Activated naive CD4-positive, alpha-beta T cell treated with anti-CD3 and anti-CD28 coated beads, Interleukin-2, amount 50 U/mL, for 16 hours (primary cell): Measurements from ENCODE around the gene L3MBTL1.
A peak's percentile ranks its signal among the peaks of the same experiment; 100 is the strongest.

ENCODE experiments used
- DNase-seq: peaks from one replicate; pipeline ENCODE4 v3.0.0-alpha.2; 2020

Gene L3MBTL1

DNA sequence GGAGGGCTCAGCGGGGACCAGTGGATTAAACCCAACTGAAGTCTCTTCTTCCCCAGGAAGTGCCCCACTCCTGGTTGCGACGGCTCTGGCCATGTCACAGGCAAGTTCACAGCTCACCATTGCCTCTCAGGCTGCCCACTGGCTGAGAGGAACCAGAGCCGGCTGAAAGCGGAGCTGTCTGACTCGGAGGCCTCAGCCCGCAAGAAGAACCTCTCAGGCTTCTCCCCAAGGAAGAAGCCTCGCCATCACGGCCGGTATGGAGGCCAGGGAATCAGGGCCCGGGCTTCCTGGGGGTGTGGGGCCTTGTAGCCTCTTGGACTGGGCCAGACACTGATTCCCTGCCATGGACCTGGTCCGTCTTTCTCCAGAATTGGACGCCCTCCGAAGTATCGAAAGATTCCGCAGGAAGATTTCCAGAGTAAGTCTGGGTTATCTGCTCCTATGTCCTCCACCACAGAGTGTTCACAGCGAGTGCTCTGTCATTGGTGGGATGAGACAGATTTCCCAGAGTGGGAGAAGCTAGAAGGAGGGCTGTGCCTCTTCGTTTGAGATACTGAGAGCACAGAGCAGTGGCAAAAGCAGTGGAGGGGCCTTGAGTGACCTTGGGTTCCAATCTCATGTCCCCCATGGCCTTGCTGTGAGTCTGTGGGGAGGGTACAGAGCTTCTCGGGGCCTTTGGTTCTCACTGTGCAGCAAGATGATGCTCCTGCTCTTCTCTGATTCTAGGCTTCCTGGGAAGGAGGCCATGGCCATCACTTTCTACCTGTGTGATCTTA is 28.7 kb downstream of the L3MBTL1 start:
- DNase-seq, result no peak

DNA sequence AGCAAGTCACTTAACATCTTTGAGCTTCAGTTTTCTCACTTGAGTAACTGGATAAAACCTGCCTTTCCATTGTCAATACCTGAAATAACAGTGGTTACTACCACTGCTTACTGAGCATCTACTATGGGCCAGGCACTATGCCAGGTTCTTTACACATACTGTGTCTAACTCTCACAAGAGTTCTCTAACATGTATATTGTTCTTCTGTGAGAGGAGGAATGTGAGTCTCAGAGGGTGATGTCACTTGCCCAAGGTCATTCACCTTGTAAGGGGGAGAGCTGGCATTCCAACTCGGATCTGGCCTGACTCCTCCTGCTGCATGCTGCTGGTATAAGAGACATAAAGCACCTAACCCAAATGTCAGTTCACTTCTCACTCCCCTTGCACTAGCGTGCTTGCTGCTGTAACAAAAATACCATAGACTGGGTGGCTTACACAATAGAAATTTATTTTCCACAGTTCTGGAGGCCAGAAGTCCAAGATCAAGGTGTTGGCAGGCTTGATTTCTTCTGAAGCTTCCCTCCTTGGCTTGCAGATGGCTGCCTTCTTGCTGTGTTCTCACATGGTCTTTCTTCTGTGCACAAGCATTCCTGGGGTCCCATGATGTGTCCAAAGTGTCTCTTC is 29.4 kb downstream of the L3MBTL1 start:
- DNase-seq, result no peak

DNA sequence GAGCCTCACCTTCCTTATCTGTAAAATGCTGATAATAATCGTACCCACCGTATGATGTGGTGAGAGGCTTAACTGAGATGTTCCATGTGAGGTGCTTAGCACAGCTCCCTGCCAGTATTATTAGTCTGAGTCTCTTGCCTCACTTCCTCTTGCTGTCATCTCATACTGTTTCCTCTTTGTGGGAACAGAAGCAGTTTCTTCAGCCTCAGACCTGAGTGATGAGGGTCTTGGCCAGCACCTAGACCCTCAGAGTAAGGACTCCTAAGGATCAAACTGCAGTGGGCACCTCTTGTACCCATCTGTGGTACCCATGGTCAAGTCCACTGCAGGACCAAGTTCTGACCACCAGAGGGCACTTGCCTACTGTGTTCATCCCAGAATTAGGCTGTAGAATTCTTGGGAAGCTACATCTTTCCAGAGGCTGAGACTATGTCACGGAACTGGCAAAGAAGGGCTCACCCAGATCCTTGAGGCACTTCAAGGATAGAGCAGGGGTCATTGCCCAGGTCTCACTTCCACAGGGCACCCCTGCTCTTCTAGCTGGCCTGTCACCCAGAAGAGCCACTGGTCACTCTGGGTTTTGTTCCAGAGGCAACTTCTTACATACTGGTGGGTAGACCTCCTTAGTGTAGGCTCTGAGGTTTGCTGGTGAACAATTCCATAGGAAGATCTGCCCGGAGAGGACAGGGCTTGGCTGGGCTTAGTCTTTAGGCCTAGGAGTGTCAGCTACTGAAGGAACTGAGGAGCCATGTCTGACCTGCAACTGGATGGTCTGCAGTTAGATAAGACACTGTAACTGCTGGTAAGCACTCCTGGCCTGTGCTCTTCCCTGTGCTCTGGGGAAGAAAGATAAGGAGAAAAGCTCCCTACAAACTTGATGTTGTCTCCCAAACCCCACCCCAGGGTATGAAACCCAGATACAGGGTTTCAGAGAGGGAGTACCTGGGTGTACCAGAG is 30.7 kb downstream of the L3MBTL1 start:
- peak; percentile 48 for DNase-seq

DNA sequence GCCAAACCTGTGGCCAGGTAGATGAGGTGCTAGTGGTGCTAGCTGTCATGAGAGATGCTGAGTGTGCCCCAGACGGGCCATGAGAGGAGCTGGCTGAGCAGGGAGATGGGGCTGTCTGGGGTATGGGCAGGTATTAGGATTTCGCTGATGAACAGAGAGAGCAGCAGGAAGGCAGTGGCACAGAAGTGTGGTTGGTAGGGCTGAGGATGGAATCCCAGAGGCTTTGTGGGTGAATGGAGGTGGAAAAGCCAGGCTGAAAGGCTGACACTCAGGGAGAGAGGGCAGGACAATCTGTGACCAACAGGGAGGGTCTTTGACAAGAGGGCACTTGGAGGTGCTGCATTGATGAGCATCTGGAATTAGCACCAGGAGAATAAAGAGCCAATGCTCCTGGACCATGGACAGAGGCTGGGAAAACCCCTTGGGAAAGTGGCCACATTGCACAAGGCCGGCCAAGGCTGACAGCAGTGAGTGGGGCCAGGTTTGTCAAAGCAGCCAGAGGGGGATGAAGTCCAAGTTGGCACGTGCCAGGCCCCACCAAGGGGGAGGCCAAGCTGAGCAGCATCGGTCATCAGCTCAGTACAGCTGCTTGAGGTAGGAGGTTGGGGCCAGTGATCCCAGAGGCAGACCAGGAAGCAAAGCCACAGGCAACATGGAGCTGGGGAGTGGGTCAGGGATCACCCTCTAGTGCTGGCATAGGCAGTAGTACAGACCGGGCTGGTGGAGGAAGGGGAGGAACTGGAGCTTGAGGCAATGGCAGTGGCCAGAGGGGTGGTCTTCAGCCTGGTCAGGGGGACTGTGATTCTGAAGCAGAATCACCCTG is 31.6 kb downstream of the L3MBTL1 start:
- DNase-seq, result no peak

DNA sequence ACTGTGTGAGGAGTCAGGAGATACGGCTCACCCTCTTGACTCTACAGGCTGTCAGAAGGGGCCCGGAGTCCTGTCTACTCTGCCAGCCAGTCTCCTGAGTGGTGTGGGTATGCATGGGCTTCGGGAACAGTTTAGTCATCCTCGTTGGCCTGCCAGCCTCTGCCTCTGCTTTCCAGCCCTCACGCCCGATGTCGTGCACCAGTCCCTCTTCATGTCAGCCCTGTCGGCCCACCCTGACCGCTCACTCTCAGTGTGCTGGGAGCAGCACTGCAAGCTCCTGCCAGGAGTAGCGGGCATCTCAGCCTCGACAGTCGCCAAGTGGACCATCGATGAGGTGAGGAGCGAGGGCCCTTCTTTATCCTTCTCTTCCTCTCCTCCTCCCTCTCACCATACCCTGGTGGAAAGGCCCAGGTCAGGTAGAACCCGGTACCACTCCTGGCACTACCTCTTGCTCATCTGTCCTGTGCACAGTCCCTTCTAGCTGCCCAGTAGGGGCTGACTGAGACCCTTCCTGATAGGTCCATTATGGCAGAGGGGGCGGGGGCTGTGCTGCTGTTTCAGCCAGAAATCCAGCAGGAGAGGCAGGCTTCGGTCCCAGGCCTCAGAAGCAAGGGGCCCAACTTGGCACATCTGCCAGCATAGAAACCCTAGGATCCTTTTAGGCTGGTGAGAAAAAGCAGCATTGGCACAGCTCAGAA is 32.6 kb downstream of the L3MBTL1 start:
- DNase-seq, result no peak

DNA sequence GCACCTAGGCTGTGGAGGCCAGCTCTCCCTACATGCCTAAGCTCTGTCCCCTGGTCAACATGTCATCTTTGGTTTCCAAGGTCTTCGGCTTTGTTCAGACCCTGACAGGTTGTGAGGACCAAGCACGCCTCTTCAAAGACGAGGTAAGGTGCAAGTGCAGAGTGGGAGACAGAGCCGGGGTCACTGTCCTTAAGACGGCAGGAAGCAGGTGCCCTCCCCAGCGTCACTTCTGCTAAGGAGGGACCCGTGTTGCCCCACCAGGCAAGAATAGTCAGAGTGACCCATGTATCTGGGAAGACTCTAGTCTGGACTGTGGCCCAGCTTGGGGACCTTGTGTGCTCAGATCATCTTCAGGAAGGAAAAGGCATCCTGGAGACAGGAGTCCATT is 33.2 kb downstream of the L3MBTL1 start:
- DNase-seq, result no peak

DNA sequence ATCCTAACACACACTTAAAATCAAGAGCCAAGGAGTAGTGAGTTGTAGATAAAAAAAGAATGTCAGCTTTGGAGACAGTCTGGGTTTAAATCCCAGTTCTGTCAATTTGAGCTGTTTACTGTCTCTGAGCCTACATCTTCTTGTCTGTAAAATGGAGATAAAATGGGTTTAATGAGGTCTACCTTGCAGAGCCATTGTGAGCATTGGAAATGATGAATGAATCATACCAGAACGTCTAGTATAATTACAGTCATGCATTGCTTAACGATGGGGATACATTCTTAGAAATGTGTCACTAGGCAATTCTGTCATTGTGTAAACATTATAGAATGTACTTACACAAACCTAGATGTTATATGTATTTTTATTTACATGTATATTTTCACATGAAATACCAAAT is 33.7 kb downstream of the L3MBTL1 start:
- DNase-seq, result no peak

DNA sequence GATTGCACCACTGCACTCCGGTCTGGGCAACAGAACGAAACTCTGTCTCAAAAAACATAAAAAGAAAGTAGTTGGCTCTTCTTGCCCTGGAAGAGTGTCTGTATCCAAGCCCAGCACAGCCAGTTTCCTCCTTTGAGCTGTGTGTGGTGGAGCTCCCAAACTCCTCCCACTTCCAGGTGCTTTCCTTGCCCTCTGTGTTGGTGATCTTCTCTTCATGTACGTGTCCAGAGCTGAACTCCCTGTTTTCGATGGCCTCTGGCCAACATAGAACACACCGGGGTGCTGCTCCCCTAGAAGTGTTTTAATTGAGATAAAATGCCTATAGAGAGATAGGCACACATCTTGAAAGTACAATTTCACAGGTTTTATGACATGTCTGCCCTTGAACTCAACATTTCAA is 34.7 kb downstream of the L3MBTL1 start:
- DNase-seq, result no peak

DNA sequence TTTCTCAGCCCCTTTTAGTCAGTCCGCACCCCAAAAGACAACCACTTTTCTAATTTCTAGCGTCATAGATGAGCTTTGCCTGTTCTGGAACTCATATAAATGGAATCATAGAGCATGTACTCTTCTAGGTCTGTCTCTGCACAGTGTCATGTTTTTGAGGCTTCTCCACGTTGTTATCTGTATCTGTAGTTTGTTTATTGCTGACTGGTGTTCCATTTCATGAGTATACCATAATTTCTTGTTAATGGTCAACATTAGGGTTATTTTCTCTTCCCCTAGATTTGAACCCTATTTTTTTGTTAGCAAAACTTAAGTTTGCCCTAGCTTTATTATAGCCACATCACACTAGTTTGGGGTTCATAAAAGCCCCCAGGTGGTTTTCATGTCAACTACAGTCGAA is 35.2 kb downstream of the L3MBTL1 start:
- no peak for DNase-seq

DNA sequence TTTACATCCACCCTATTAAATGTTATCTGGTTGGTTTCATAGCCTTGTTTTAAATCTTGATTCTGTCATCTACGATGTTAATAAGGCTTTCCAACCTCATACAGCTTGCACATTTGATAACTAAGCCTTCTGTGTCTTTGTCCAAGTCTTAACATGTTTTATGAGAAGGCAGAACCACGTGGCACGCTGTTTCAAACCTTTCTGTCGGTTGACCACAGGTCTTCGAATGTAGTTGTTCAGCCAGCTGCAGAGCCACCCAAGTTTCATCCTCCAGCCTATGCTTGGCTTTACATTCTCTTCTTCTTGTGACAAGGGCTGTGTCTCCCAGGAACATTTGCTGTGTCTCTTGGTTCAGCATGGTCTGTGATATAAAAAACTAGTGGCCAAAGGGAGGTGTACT is 35.6 kb downstream of the L3MBTL1 start:
- no peak for DNase-seq

DNA sequence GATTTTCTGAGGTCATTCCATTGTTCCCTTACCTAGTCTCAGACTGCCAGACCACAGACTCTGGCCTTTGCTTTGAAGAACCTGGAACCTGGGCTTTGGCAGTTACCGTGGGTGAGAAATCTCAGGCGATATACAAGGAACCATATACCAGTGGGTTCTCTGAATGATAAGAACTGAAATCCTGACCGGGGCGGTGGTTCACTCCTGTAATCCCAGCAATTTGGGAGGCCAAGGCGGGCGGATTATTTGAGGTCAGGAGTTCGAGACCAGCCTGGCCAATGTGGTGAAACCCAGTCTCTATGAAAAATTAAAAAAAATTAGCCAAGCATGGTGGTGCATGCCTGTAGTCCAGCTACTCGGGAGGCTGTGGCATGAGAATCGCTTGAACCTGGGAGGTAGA is 37.0 kb downstream of the L3MBTL1 start:
- DNase-seq, result no peak

DNA sequence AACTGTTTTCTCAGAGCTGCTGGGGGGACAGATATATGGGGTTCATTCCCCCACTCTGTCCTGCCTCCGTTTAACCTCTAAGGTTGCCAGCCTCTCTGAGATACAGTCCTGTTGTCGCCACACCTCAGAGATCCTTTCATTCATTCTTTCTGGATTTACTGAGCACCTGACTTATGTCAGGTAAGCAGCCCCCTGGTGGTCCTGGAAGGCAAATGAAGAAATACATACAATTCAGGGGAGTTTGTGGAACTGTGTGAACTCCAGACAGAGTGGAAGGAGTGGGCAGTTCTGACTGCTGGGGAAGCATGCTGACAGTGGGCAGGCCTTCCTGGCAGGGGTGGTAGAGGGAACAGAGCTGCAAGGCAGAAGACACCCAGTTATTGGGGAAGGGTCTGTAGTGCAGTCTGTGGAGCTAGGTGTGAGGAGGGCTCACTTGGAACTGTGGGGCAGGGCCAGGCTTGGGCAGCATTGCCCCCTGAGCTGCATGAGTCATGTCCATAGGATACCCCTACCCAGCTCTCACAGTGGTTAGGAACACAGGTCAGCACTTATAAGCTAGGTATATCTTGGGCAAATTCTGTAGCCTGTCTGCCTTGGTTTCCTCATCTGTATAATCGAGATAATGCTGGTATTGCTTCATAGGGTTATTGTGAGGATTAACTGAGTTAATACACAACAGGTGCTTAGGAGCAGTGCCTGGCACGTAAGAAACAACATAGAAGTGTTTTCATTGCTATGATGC is 38.5 kb downstream of the L3MBTL1 start:
- DNase-seq, result no peak

DNA sequence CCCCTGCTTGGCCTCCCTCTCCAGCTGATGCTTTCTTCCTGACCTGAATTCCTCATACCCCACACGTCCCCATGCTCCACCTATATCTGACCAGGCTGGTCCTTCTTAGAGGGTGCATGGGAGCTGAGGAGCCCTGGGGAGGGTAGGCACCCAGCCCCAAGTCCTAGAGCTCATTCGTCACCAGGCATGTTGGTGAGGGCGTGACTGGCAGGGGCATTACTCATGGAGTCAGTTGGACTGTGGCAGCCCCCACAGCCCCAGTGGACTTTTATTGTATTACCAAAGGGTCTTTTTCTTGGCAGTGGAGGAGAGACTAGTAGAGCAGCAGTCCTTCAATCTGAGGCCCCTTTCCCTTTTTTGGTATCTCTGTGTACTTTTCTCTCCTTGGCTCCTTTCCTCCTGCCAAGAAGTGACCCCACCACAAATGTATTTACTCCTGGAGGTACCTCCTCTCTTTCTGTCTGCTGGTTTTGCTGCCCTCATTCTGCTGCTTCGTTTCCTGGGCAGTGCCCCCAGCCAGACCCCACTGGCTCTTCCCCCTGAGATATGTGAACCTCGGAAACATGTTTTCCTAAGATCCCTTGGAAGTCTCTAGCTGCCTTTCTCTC is 40.9 kb downstream of the L3MBTL1 start:
- DNase-seq, result no peak

DNA sequence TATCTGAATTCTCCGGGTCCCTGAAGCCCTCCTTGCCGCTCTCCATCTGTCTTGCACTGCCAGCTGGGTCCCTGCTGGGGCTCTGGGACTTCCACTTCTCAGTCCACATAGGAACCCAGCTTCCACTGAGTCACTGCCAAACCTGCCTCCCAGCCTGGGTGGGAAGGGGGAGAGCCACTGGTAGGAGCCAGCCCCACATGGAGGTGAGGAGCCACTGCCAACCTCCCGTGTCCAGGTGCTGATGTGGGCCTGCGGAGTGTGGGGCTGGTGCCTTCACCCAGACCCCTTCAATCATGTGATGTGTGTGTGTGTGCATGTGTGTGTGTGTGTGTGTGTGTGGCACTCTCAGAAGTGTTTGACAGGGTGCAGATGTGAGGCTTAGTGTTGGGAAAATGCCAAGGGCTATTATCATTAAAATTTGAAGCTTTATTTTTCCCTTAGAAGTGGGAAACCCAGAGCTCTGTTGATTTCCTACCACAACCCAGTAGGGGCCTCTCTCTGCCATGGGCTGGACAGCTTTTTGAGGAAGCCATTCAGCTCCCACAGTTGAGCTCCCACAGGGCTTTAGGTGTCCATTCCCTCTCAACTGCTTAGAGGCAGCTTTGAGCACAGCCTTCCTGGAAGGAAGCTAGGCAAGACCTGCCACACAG is 42.0 kb downstream of the L3MBTL1 start:
- no peak for DNase-seq

DNA sequence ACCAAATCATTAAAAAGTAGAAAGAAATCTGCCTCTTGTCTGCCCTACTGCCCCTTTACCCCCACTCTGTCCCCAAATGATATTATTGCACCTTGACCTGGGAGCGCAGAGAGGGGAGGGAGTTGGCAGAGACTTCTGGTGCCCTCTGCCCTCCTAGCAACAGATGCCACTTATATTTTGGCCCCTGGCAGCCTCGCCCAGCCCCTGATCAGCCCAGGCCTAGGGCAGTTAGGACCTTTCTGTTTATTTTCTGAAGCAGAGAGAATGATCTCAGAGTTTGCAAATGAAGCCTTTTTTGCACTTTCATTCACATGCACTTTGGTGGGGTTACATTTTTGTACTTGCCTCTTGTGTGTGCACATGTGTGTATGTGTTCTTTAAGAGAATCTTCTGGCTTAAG is 43.0 kb downstream of the L3MBTL1 start:
- no peak for DNase-seq

DNA sequence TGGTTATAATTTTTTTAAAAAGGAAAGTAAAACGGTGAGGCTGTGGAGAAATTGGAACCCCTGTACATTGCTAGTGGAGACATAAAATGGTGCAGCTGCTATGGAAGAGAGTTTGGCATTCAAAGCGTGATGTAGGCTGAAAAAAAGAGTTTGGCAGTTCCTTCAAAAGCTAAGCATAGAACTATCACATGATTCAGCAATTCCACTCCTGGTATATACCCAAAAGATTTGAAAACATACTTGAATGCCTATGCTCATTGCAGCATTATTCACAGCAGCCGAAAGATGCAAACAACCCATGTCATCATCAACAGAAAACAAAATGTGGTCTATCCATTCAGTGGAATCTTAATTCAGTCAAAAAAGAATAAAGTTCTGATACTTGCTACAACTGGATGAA is 46.9 kb downstream of the L3MBTL1 start:
- DNase-seq, result no peak

DNA sequence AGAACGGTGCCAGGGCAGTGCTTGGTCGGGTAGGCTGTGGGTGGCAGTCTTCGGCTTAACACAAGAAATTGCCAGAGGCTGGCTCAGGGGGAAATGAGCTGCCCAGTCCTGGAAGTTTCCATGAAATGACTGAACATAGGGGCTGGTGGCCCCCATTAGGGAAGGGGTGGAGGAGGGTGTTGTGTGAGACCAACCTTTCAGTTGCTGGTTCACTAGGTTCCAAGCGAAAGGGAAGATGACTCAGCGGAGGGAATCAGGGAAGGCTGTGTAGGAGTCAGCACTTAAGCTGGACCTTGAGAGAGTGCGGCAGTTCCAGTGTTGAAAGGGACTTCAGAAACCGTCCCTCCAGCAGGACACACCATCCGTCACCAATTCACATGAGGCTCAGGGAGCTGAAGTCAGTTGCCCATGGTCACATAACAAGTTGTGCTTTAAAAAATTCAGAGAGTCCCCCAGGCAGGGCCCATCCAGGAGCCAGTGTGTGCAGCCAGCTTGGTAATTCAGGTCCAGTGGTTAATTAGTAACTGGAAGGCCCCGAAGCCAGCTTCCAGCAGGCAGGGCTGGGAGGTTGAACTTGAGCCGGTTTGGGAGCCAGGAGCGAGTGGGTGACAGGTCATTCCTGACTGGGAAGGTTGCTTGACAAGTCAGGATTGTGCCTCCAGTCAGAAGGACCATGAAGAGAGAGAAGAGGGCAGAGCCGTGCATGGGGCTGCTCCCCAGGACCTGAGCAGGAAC is 51.1 kb downstream of the L3MBTL1 start, which contains the start of gene SGK2:
SGK2 (plus strand) TSS at position 616 of the 735 bp plus-strand sequence. CDS start 7,469 bp downstream, outside the sequence.
- DNase-seq, result no peak

DNA sequence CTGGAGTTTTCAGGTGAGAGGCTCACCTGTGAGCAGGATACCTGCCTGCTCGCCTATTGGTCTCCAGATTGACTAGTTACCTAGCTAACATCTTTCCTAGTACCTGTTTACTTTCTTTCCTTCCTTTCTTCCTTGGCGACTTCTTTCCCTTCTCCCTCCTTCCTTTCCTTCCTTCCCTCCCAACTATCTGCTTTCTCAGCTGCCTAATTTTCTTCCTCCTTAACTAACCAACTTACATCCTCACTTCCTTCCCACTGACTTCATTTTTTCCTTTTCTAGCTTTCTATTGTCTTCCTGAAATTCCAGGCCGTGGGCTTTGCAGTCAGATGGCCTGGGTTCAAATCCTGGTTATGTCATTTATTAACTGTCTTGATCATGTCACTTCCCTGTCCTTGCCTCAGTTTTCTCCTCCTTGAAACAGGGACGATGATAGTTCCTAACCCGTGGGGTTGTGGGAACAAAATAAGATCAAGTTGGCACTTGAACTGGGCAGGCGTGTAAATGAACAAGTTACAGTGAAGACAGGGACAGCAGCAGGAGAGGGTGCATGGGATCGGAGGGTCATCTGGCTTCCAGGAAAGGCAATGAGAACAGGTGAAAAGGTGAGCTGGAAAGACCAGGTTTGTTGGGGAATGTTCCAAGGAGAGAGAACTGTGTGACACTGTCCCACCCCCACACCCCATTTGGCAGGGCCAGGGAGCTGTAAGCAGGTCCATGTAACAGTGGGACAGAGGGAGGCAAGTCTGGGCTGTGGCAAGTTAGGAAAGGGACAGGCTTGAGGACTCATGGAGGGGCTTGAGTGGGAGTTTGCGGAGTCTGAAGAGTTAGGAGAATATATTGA is 51.9 kb downstream of the L3MBTL1 start:
- no peak for DNase-seq

DNA sequence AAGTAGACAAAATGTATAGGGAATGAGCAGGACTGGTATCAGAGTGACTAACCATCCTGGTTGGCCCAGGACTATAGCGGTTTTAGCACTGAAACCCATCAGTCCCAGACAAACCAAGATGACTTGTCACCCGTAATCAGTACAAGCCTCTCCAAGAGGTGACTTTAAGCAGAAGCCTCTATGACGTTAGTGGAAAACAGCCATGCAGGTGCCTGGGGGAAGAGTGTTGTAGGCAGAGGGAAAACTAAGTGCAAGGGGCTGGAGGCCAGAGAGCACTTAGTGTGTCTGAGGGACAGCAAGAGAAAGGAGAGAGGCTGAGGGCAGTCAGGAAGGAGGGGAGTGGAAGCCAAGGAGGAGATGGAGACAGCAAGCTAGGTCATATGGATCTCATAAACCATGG is 53.5 kb downstream of the L3MBTL1 start:
- no peak for DNase-seq
